GM23338 (cell line): ENCODE data around the gene BLM. TPM values are rescaled to one million over a fixed set of nuclear protein-coding genes. Genes with fewer than 3 reads are reported as not detected.

Experiments
- ATAC-seq: fragments of 200-7000 bp; cut with Tn5 transposase; 3 replicates; pipeline ENCODE4 v1.9.1; 2020
- DNase-seq: peaks from one replicate; pipeline ENCODE4 v3.0.0-alpha.2; 2015; ENCODE audit warnings: low spot score
- H2AFZ ChIP-seq: fragments of 200-600 bp; sonication (generic); 2 replicates; pipeline ENCODE4 v1.8.0; 2016; ENCODE audit warnings: antibody characterized with exemption, mild to moderate bottlenecking, moderate library complexity
- H3F3A ChIP-seq: fragments of 200-600 bp; sonication (generic); replicated peaks from 2 replicates; pipeline ENCODE4 v1.8.0; 2017; ENCODE audit warnings: antibody characterized with exemption, mixed run types, low read depth
- H3K27ac ChIP-seq: fragments of 200-600 bp; sonication (generic); 2 replicates; pipeline ENCODE4 v1.6.1; 2016; ENCODE audit warnings: low read depth
- H3K27me3 ChIP-seq: fragments of 200-600 bp; sonication (generic); 2 replicates; pipeline ENCODE4 v1.8.0; 2016; ENCODE audit warnings: mild to moderate bottlenecking, mixed run types, moderate library complexity; ENCODE audit not compliant: insufficient read depth
- H3K36me3 ChIP-seq: fragments of 200-600 bp; sonication (generic); 2 replicates; pipeline ENCODE4 v1.8.0; 2016; ENCODE audit warnings: mild to moderate bottlenecking; ENCODE audit not compliant: insufficient read depth
- H3K4me1 ChIP-seq: fragments of 200-600 bp; sonication (generic); 2 replicates; pipeline ENCODE4 v1.8.0; 2016; ENCODE audit warnings: mild to moderate bottlenecking, moderate library complexity; ENCODE audit not compliant: insufficient read depth
- H3K4me2 ChIP-seq: fragments of 200-600 bp; sonication (generic); 2 replicates; pipeline ENCODE4 v1.7.1; 2017; ENCODE audit warnings: mixed run types
- H3K4me3 ChIP-seq: fragments of 200-600 bp; sonication (generic); 2 replicates; pipeline ENCODE4 v1.6.1; 2016; ENCODE audit warnings: mixed run types
- H3K79me2 ChIP-seq: fragments of 200-600 bp; sonication (generic); replicated peaks from 2 replicates; pipeline ENCODE4 v1.8.0; 2017; ENCODE audit warnings: mild to moderate bottlenecking; ENCODE audit not compliant: insufficient read depth
- H3K9me2 ChIP-seq: fragments of 200-600 bp; sonication (generic); 2 replicates; pipeline ENCODE4 v1.8.0; 2017; ENCODE audit not compliant: insufficient read depth
- H4K20me1 ChIP-seq: fragments of 200-600 bp; sonication (generic); replicated peaks from 2 replicates; pipeline ENCODE4 v1.8.0; 2017; ENCODE audit warnings: mild to moderate bottlenecking; ENCODE audit not compliant: insufficient read depth
- H3K27ac Mint-ChIP-seq: 2 replicates; pipeline ENCODE4 v1.8.0; 2020; ENCODE audit warnings: inconsistent platforms, mild to moderate bottlenecking, moderate library complexity, mixed read lengths
- H3K27me3 Mint-ChIP-seq: 3 replicates; pipeline ENCODE4 v1.8.0; 2022; ENCODE audit warnings: low read depth, mild to moderate bottlenecking, moderate library complexity, mixed read lengths, inconsistent platforms; ENCODE audit not compliant: insufficient read depth, poor library complexity
- H3K36me3 Mint-ChIP-seq: 3 replicates; pipeline ENCODE4 v1.8.0; 2021; ENCODE audit warnings: low read depth, mild to moderate bottlenecking, inconsistent platforms, moderate library complexity, mixed read lengths
- H3K4me1 Mint-ChIP-seq: 3 replicates; pipeline ENCODE4 v1.8.0; 2020; ENCODE audit warnings: mild to moderate bottlenecking, inconsistent platforms, mixed read lengths
- H3K4me3 Mint-ChIP-seq: 3 replicates; pipeline ENCODE4 v1.8.0; 2021; ENCODE audit warnings: moderate library complexity, mild to moderate bottlenecking, inconsistent platforms, mixed read lengths
- H3K9me3 Mint-ChIP-seq: 3 replicates; pipeline ENCODE4 v1.8.0; 2020; ENCODE audit warnings: moderate library complexity, mild to moderate bottlenecking, inconsistent platforms, mixed read lengths
- CREB1 ChIP-seq: fragments of 250-450 bp; sonication (Bioruptor Pico); IDR thresholded peaks from 2 replicates; pipeline ENCODE4 v1.5.0; 2020; ENCODE audit warnings: low read depth, mild to moderate bottlenecking, moderate library complexity
- EZH2 ChIP-seq: fragments of 200-600 bp; sonication (generic); IDR thresholded peaks from one replicate; pipeline ENCODE4 v1.8.0; 2017; ENCODE audit warnings: antibody characterized with exemption, mild to moderate bottlenecking, low read depth; ENCODE audit not compliant: unreplicated experiment
- EZH2phosphoT487 ChIP-seq: fragments of 200-600 bp; sonication (generic); IDR thresholded peaks from one replicate; pipeline ENCODE4 v1.8.1; 2018; ENCODE audit warnings: antibody characterized with exemption; ENCODE audit not compliant: unreplicated experiment
- JUNB ChIP-seq: IDR thresholded peaks from one replicate; pipeline ENCODE4 v1.6.1; 2016; ENCODE audit warnings: antibody characterized with exemption; ENCODE audit not compliant: unreplicated experiment
- NANOG ChIP-seq: IDR thresholded peaks from 2 replicates; pipeline ENCODE4 v1.6.1; 2016; ENCODE audit warnings: antibody characterized with exemption, borderline replicate concordance
- POLR2AphosphoS5 ChIP-seq: IDR thresholded peaks from 2 replicates; pipeline ENCODE4 v1.6.1; 2016; ENCODE audit warnings: antibody characterized with exemption, low read depth
- STAT1 ChIP-seq: IDR thresholded peaks from one replicate; pipeline ENCODE4 v1.6.1; 2016; ENCODE audit warnings: antibody characterized with exemption; ENCODE audit not compliant: unreplicated experiment
- ZNF114 ChIP-seq: fragments of 250-450 bp; sonication (Bioruptor Pico); IDR thresholded peaks from 2 replicates; pipeline ENCODE4 v1.5.0; 2020; ENCODE audit warnings: mild to moderate bottlenecking, moderate library complexity
- ZNF331 ChIP-seq: fragments of 250-450 bp; sonication (Bioruptor Pico); IDR thresholded peaks from 2 replicates; pipeline ENCODE4 v1.5.0; 2020; ENCODE audit warnings: low read depth, mild to moderate bottlenecking, moderate library complexity
- polyA plus RNA-seq: library from polyadenylated mRNA; unstranded; fragments of >200 nt; fragmentation: Nextera tagmentation; extraction: Ambion mirVana; gene quantifications from 2 replicates; pipeline ENCODE4 v1.2.1, GENCODE V29; 2016
- total RNA-seq: library from RNA; depleted of rRNA; stranded (reverse); fragments of >200 nt; shearing (Covaris generic); gene quantifications from 2 replicates; pipeline ENCODE4 v1.2.3, GENCODE V29; 2014
- TF ChIP-seq, protein P1 (sequence below): IDR thresholded peaks from 2 replicates; pipeline ENCODE4 v1.6.1; 2016; ENCODE audit warnings: antibody characterized with exemption
- TF ChIP-seq, protein P2 (sequence below), 2 experiments: fragments of 200-600 bp in 1 of 2; sonication (generic) in 1 of 2; conservative IDR thresholded peaks; 2 replicates each; pipeline versions ENCODE4 v1.5.1 to v1.6.1; 2016 to 2017; ENCODE audit warnings: antibody characterized with exemption in 2 of 2, low read depth in 2 of 2, mild to moderate bottlenecking in 2 of 2, moderate library complexity in 1 of 2
- TF ChIP-seq, protein P3 (sequence below): fragments of 250-450 bp; sonication (Bioruptor Pico); IDR thresholded peaks from 2 replicates; pipeline ENCODE4 v1.5.0; 2020; ENCODE audit warnings: mild to moderate bottlenecking, moderate library complexity
- TF ChIP-seq, protein P4 (sequence below): IDR thresholded peaks from one replicate; pipeline ENCODE4 v1.6.1; 2018; ENCODE audit warnings: antibody characterized with exemption; ENCODE audit not compliant: unreplicated experiment

BLM gene
- total and polyA plus RNA-seq, 2 experiments from 2014 or later: 43.1 to 43.3 TPM

DNA sequence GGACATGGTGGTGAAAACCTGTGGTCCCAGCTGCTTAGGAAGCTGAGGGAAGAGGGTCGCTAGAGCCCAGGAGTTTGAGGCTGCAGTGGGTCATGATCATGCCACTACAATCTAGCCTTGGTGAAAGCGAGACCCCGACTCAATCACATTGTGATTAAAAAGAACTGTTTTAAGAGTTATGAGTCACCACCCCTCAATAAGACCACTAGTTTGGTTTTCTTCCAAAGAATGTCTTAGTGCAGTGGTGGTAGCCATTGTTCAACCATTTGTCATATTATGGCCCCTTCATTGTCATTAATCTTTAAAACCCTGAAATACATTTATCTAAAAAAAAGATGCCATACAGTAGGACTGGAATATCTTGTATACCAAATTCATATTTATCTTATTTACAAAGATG, 48.8 kb downstream of the BLM start:
- no peaks in the 10 kb centered on the region for H3K79me2 ChIP-seq
- Mint-ChIP-seq H3K27me3 (no peaks in the 10 kb centered on the region), H3K27ac (no peak overlapping the region), H3K9me3 (no peaks in the 10 kb centered on the region), H3K4me1 (peaks cover 20% of the 10 kb centered on the region), H3K4me3 (no peak overlapping the region), H3K36me3 (peaks cover 63% of the 10 kb centered on the region)
- DNase-seq (no peak), ATAC-seq (no peak)
- peaks cover 51% of the 10 kb centered on the region for H3K36me3 ChIP-seq
- H3K27me3 ChIP-seq: no peaks in the 10 kb centered on the region
- H3K27ac ChIP-seq: no peak overlapping the region
- H3K4me1 ChIP-seq: peaks cover 5% of the 10 kb centered on the region; the same call in 1 of the 2 replicates
- H4K20me1 ChIP-seq: no peaks in the 10 kb centered on the region; the same call in 1 of the 2 replicates
- no peaks in the 10 kb centered on the region for H3F3A ChIP-seq
- H3K4me3 ChIP-seq: no peak overlapping the region
- TF ChIP-seq EZH2 (no peak), ZNF114 (CRISPR knock-in tag) (no peak), POLR2AphosphoS5 (no peak), STAT1 (no peak), NANOG (no peak), CREB1 (no peak), JUNB (no peak), ZNF331 (no peak), EZH2phosphoT487 (no peak)
- TF ChIP-seq, protein P1, sequence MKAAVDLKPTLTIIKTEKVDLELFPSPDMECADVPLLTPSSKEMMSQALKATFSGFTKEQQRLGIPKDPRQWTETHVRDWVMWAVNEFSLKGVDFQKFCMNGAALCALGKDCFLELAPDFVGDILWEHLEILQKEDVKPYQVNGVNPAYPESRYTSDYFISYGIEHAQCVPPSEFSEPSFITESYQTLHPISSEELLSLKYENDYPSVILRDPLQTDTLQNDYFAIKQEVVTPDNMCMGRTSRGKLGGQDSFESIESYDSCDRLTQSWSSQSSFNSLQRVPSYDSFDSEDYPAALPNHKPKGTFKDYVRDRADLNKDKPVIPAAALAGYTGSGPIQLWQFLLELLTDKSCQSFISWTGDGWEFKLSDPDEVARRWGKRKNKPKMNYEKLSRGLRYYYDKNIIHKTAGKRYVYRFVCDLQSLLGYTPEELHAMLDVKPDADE: no peak
- TF ChIP-seq, protein P2, sequence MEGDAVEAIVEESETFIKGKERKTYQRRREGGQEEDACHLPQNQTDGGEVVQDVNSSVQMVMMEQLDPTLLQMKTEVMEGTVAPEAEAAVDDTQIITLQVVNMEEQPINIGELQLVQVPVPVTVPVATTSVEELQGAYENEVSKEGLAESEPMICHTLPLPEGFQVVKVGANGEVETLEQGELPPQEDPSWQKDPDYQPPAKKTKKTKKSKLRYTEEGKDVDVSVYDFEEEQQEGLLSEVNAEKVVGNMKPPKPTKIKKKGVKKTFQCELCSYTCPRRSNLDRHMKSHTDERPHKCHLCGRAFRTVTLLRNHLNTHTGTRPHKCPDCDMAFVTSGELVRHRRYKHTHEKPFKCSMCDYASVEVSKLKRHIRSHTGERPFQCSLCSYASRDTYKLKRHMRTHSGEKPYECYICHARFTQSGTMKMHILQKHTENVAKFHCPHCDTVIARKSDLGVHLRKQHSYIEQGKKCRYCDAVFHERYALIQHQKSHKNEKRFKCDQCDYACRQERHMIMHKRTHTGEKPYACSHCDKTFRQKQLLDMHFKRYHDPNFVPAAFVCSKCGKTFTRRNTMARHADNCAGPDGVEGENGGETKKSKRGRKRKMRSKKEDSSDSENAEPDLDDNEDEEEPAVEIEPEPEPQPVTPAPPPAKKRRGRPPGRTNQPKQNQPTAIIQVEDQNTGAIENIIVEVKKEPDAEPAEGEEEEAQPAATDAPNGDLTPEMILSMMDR (conservative IDR thresholded peaks at IDR 0.05; ENCODE audit: low read depth in 2 of 2): no peak
- TF ChIP-seq, protein P3, sequence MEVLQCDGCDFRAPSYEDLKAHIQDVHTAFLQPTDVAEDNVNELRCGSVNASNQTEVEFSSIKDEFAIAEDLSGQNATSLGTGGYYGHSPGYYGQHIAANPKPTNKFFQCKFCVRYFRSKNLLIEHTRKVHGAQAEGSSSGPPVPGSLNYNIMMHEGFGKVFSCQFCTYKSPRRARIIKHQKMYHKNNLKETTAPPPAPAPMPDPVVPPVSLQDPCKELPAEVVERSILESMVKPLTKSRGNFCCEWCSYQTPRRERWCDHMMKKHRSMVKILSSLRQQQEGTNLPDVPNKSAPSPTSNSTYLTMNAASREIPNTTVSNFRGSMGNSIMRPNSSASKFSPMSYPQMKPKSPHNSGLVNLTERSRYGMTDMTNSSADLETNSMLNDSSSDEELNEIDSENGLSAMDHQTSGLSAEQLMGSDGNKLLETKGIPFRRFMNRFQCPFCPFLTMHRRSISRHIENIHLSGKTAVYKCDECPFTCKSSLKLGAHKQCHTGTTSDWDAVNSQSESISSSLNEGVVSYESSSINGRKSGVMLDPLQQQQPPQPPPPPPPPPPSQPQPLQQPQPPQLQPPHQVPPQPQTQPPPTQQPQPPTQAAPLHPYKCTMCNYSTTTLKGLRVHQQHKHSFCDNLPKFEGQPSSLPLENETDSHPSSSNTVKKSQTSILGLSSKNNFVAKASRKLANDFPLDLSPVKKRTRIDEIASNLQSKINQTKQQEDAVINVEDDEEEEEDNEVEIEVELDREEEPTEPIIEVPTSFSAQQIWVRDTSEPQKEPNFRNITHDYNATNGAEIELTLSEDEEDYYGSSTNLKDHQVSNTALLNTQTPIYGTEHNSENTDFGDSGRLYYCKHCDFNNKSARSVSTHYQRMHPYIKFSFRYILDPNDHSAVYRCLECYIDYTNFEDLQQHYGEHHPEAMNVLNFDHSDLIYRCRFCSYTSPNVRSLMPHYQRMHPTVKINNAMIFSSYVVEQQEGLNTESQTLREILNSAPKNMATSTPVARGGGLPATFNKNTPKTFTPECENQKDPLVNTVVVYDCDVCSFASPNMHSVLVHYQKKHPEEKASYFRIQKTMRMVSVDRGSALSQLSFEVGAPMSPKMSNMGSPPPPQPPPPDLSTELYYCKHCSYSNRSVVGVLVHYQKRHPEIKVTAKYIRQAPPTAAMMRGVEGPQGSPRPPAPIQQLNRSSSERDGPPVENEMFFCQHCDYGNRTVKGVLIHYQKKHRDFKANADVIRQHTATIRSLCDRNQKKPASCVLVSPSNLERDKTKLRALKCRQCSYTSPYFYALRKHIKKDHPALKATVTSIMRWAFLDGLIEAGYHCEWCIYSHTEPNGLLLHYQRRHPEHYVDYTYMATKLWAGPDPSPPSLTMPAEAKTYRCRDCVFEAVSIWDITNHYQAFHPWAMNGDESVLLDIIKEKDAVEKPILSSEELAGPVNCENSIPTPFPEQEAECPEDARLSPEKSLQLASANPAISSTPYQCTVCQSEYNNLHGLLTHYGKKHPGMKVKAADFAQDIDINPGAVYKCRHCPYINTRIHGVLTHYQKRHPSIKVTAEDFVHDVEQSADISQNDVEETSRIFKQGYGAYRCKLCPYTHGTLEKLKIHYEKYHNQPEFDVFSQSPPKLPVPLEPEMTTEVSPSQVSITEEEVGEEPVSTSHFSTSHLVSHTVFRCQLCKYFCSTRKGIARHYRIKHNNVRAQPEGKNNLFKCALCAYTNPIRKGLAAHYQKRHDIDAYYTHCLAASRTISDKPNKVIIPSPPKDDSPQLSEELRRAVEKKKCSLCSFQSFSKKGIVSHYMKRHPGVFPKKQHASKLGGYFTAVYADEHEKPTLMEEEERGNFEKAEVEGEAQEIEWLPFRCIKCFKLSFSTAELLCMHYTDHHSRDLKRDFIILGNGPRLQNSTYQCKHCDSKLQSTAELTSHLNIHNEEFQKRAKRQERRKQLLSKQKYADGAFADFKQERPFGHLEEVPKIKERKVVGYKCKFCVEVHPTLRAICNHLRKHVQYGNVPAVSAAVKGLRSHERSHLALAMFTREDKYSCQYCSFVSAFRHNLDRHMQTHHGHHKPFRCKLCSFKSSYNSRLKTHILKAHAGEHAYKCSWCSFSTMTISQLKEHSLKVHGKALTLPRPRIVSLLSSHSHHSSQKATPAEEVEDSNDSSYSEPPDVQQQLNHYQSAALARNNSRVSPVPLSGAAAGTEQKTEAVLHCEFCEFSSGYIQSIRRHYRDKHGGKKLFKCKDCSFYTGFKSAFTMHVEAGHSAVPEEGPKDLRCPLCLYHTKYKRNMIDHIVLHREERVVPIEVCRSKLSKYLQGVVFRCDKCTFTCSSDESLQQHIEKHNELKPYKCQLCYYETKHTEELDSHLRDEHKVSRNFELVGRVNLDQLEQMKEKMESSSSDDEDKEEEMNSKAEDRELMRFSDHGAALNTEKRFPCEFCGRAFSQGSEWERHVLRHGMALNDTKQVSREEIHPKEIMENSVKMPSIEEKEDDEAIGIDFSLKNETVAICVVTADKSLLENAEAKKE (CRISPR knock-in tag): no peak
- TF ChIP-seq, protein P4, sequence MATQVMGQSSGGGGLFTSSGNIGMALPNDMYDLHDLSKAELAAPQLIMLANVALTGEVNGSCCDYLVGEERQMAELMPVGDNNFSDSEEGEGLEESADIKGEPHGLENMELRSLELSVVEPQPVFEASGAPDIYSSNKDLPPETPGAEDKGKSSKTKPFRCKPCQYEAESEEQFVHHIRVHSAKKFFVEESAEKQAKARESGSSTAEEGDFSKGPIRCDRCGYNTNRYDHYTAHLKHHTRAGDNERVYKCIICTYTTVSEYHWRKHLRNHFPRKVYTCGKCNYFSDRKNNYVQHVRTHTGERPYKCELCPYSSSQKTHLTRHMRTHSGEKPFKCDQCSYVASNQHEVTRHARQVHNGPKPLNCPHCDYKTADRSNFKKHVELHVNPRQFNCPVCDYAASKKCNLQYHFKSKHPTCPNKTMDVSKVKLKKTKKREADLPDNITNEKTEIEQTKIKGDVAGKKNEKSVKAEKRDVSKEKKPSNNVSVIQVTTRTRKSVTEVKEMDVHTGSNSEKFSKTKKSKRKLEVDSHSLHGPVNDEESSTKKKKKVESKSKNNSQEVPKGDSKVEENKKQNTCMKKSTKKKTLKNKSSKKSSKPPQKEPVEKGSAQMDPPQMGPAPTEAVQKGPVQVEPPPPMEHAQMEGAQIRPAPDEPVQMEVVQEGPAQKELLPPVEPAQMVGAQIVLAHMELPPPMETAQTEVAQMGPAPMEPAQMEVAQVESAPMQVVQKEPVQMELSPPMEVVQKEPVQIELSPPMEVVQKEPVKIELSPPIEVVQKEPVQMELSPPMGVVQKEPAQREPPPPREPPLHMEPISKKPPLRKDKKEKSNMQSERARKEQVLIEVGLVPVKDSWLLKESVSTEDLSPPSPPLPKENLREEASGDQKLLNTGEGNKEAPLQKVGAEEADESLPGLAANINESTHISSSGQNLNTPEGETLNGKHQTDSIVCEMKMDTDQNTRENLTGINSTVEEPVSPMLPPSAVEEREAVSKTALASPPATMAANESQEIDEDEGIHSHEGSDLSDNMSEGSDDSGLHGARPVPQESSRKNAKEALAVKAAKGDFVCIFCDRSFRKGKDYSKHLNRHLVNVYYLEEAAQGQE: no peak
- no peak overlapping the region for H2AFZ ChIP-seq
- no peak overlapping the region for H3K4me2 ChIP-seq
- H3K9me2 ChIP-seq: no peaks in the 10 kb centered on the region
